HUES48 (cell line): Measurements from ENCODE around the gene QKI.
A peak's percentile ranks its signal among the peaks of the same experiment; 100 is the strongest.

Experiments used
- H3K27ac ChIP-seq: one replicate; pipeline ENCODE4 v1.7.0; 2013; ENCODE audit warnings: low read depth, low read length, inconsistent platforms
- H3K27me3 ChIP-seq: 2 replicates; pipeline ENCODE4 v1.6.1; 2013; ENCODE audit warnings: mild to moderate bottlenecking, low read length; ENCODE audit not compliant: control insufficient read depth, insufficient read depth
- H3K36me3 ChIP-seq: 2 replicates; pipeline ENCODE4 v1.6.1; 2013; ENCODE audit warnings: low read length; ENCODE audit not compliant: control insufficient read depth, insufficient read depth
- H3K4me1 ChIP-seq: 2 replicates; pipeline ENCODE4 v1.6.1; 2013; ENCODE audit warnings: mild to moderate bottlenecking, low read length; ENCODE audit not compliant: control insufficient read depth, insufficient read depth
- H3K4me3 ChIP-seq: 2 replicates; pipeline ENCODE4 v1.5.1; 2013; ENCODE audit warnings: mild to moderate bottlenecking, low read depth, low read length
- H3K9ac ChIP-seq: 2 replicates; pipeline ENCODE4 v1.6.1; 2013; ENCODE audit warnings: mild to moderate bottlenecking, low read depth, low read length, moderate library complexity
- H3K9me3 ChIP-seq: 2 replicates; pipeline ENCODE4 v1.6.1; 2013; ENCODE audit warnings: low read length; ENCODE audit not compliant: control insufficient read depth, insufficient read depth

QKI gene

GRCh38 chr6:163573503-163574179 lies 159.1 kb downstream of the QKI start:
- Histone ChIP-seq H3K4me3 (no peak overlapping the region), H3K36me3 (peaks cover 13% of the 10 kb centered on the region)

DNA sequence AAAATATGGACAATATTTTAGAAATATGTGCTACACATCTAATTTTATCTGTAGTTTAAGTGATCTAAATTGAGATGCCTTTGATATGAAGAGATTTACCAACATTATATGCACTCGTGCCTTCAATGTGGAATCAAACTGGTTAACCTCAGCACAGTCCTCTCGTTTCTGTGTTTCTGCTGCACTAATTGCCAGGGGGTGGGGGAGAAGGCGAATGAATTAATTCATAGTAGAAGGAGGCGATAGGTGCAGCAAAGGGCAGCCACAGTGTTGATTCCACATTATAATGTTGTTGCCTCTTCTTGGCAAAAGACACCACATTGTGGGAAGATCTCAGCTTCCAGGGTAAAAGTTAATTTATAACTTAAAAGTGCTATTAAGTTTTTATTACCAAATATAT lies 161.6 kb downstream of the QKI start:
- no peaks in the 10 kb centered on the region for H3K9me3 ChIP-seq
- H3K4me3 ChIP-seq = no peak overlapping the region
- no peaks in the 10 kb centered on the region for H3K27me3 ChIP-seq
- H3K9ac ChIP-seq = no peak overlapping the region
- no peak overlapping the region for H3K27ac ChIP-seq
- H3K4me1 ChIP-seq = peaks cover 70% of the 10 kb centered on the region
- H3K36me3 ChIP-seq = 0 out of 2 replicates have a peak, but pooled peaks cover 5% of the 10 kb centered on the region

More at GRCh38 chr6:163573503-163574179, 159.1 kb downstream of the QKI start:
- peaks cover 54% of the 10 kb centered on the region for H3K4me1 ChIP-seq
- no peaks in the 10 kb centered on the region for H3K9me3 ChIP-seq
- peak overlapping the region; percentile 73 for H3K27ac ChIP-seq
- no peaks in the 10 kb centered on the region for H3K27me3 ChIP-seq
- no peak overlapping the region for H3K9ac ChIP-seq

DNA sequence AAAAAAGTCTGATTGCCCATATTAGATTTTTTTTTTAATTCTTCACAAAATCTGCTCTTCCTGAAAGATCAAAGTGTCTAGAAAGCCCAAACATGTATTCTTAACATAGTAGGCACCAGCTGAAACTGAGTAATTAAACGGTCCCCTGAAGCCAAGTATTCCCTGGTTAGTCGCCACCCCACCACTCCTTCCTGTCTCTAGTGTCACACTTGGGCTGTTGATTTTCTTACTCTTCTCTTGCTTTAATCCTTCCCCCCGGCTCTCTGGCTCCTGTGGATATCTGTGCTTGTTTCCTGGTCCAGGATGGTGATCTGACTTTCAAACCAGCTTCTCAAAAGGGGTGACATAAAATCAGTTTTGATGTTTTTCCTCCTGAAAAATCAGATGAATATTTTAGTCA lies 162.9 kb downstream of the QKI start:
- H3K9me3 ChIP-seq = no peaks in the 10 kb centered on the region
- H3K27ac ChIP-seq = no peak overlapping the region
- H3K4me3 ChIP-seq = no peak overlapping the region
- H3K36me3 ChIP-seq = no peaks in the 10 kb centered on the region
- peaks cover 59% of the 10 kb centered on the region for H3K4me1 ChIP-seq
- H3K27me3 ChIP-seq = no peaks in the 10 kb centered on the region
- no peak overlapping the region for H3K9ac ChIP-seq

GRCh38 chr6:163579111-163579879 lies 164.8 kb downstream of the QKI start:
- Histone ChIP-seq H3K27me3 (no peaks in the 10 kb centered on the region), H3K27ac (peak overlapping the region; percentile 76), H3K4me1 (peaks cover 40% of the 10 kb centered on the region), H3K4me3 (no peak overlapping the region), H3K9ac (no peak overlapping the region), H3K9me3 (no peaks in the 10 kb centered on the region), H3K36me3 (no peaks in the 10 kb centered on the region)

DNA sequence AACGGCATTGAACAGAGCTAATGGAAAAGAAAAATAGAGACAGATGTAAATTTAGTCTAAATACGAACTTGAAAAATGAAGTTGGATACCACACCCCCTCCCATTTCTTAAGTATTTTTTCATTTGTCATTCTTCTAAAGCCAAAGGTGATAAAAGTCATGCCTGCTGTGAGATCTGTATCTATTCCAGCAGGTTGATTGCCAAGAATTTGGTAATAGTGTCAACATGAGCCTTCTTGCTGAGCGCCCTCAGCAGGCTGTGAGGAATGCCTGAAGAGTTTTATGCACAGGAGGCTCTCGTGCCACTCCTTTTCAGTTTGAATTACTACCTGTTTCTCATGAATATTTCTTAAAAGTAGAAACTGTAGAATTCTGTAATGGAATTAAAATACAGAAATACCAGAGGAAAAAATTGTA lies 165.4 kb downstream of the QKI start:
- Histone ChIP-seq H3K36me3 (no peaks in the 10 kb centered on the region), H3K4me3 (no peak overlapping the region), H3K9ac (no peak overlapping the region), H3K9me3 (no peaks in the 10 kb centered on the region), H3K4me1 (peaks cover 37% of the 10 kb centered on the region), H3K27ac (peak overlapping the region; percentile 76), H3K27me3 (no peaks in the 10 kb centered on the region)

DNA sequence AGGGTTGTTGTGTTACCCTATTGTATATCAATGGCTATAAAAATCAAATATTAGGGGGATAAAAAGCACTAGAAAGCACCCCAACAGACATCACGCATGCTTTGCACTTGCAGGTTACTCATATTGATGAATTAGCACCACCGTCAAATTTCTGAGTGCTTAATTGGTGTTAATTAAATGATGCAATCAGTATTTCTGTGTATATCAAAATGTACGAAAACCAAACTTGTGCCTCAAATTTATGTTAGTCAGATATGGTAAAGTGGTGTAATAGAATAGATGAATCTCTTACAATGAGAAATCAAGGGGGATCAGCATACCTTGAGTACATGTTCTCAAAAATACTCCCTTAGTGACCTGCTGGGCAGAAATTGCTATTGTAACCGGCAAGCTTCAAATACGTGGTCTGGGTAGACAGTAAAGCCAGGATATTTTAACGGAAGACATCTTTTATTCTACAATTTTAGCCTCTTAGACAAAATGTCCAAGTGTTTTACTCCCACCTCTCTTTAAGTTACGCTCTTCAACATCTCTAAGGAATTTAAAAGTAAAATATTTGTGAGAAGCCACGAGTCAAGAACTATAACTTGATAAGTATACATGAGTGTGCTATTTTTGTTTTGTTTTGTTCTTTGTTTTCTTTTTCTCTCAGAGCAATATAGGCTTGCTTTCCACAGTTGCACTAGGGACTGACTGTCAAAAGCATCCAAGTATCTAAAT lies 166.0 kb downstream of the QKI start:
- Histone ChIP-seq H3K36me3 (no peaks in the 10 kb centered on the region), H3K27ac (peak overlapping the region; percentile 76), H3K9me3 (no peaks in the 10 kb centered on the region), H3K9ac (no peak overlapping the region), H3K4me3 (no peak overlapping the region), H3K27me3 (no peaks in the 10 kb centered on the region), H3K4me1 (peaks cover 37% of the 10 kb centered on the region)

DNA sequence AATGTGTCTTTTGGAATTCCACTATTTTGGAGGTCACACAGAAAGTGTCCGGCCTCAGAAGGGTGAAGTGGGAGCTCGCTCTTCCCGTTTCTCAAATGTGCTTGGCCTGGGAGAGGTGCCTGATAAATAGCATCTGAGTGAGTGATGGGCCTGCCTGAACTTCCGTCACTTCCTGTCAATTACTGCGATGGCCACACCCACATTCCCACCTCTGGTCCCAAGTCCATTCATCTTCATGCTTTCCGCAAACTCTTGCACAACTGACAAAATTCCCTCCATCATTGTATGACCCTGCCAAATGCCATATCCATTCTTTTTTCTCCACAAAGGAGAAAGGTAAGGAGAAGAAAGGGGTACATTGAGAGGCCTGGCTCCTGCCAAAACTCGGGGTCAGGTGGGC lies 169.0 kb downstream of the QKI start:
- no peak overlapping the region for H3K4me3 ChIP-seq
- H3K4me1 ChIP-seq = peaks cover 22% of the 10 kb centered on the region
- no peaks in the 10 kb centered on the region for H3K36me3 ChIP-seq
- no peaks in the 10 kb centered on the region for H3K9me3 ChIP-seq
- H3K9ac ChIP-seq = no peak overlapping the region
- H3K27me3 ChIP-seq = no peaks in the 10 kb centered on the region
- no peak overlapping the region for H3K27ac ChIP-seq

GRCh38 chr6:163585932-163586437 lies 171.5 kb downstream of the QKI start:
- Histone ChIP-seq H3K27ac (no peak overlapping the region), H3K9ac (no peak overlapping the region), H3K27me3 (no peaks in the 10 kb centered on the region), H3K9me3 (no peaks in the 10 kb centered on the region), H3K4me1 (no peaks in the 10 kb centered on the region), H3K36me3 (no peaks in the 10 kb centered on the region), H3K4me3 (no peak overlapping the region)

DNA sequence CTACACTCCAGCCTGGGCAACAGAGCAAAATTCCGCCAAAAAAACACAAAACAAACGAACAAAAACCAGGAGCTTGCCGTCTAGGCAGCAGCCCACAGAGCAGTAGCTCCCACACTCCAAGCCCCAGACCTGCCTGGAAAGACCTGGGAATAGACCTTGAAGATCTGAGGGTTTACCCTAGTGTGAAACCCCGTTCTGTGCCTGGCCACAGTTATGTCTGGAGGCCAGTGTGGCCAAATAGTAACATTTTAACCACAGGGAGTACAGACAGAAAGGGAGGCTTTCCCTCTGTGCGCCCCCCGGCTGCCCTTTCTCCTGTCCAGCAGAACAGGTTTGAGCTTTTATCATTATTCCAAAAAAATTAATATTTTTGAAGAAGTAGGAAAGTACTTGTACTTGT lies 172.4 kb downstream of the QKI start:
- Histone ChIP-seq H3K27ac (no peak overlapping the region), H3K27me3 (no peaks in the 10 kb centered on the region), H3K9ac (no peak overlapping the region), H3K9me3 (no peaks in the 10 kb centered on the region), H3K4me1 (no peaks in the 10 kb centered on the region), H3K4me3 (no peak overlapping the region), H3K36me3 (no peaks in the 10 kb centered on the region)

DNA sequence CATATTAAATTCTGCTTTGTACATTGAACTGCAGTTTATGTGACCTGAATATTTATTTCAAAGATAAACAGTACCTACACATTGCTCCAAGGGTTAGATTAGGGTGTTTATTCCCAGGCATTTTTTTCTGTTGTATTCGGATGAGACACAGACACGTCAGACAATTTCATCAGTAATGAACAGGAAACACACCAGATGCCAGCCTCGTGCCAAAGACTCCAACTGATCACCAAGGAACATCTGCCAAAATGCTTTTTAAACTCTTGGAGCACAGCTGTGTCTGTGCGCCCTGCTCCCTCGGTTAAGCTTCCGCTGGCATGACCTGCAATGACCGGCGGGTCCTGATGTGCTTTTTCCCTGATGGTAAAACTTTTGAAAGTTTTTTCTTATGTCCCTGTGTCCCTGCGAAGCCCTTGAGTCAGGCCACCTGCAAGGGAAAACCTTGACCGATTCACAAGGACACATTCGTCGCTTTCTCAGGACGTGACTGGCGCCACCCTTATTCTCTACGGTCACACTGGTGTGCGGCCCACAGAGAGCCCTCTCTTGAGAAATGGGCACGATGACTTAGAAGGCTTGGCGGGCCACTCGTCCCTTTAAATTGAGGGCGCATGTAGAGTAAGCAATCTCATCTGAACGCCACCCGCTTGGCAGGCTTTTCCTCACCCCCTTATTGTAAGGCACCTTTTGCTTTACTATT lies 173.9 kb downstream of the QKI start:
- Histone ChIP-seq H3K9ac (no peak overlapping the region), H3K27me3 (no peaks in the 10 kb centered on the region), H3K27ac (no peak overlapping the region)

More for the DNA sequence above, 173.9 kb downstream of the QKI start:
- H3K4me1 ChIP-seq = no peaks in the 10 kb centered on the region
- H3K4me3 ChIP-seq = no peak overlapping the region
- H3K36me3 ChIP-seq = no peaks in the 10 kb centered on the region
- H3K9me3 ChIP-seq = peaks cover 4% of the 10 kb centered on the region; the same call in 1 of the 2 replicates
